A549 (cell line): ENCODE results near the gene NTN1. TPM values are rescaled to one million over a fixed set of nuclear protein-coding genes. Genes with fewer than 3 reads are reported as not detected.

Experiments
- ATAC-seq, 2 experiments: fragments of 200-7000 bp in 1 of 2; fragments of >200 bp in 1 of 2; cut with Nextera tagmentation in 1 of 2; cut with Tn5 transposase in 1 of 2; 3 replicates each; pipeline versions ENCODE4 v1.8.0 to v1.9.1; 2018 to 2020; ENCODE audit warnings: mild to moderate bottlenecking in 1 of 2, moderate library complexity in 1 of 2
- CTCF ChIA-PET: fragments of 300-600 bp; sonication (Branson Sonifier 250); formaldehyde crosslinking; extraction: SDS; loops from one replicate; lab custom pipeline; 2021; ENCODE audit warnings: antibody characterized with exemption, inconsistent platforms; lab: Yijun Ruan, JAX
- POLR2A ChIA-PET: fragments of 350-600 bp; formaldehyde crosslinking; extraction: SDS; loops from one replicate; lab custom pipeline; 2021; ENCODE audit warnings: antibody characterized with exemption, inconsistent platforms; lab: Yijun Ruan, JAX
- DNase-seq, 2 experiments: peaks; one replicate each; pipeline versions ENCODE4 v3.0.0 to v3.0.0-alpha.2; 2011 to 2016; ENCODE audit warnings: low read depth in 1 of 2, low spot score in 1 of 2
- FAIRE-seq: peaks from 2 replicates; lab custom pipeline; 2011; peaks lifted over from hg19 to GRCh38; lab: Jason Lieb, UNC
- H3K27ac ChIP-seq, 2 experiments: fragments of >200 bp; sonication (Bioruptor Twin); formaldehyde crosslinking; 3 replicates each; pipeline ENCODE4 v1.5.1; 2016 to 2017
- H3K4me1 ChIP-seq: fragments of >200 bp; sonication (Bioruptor Twin); formaldehyde crosslinking; 3 replicates; pipeline ENCODE4 v1.6.1; 2016
- H3K4me2 ChIP-seq: fragments of >200 bp; sonication (Bioruptor Twin); formaldehyde crosslinking; 3 replicates; pipeline ENCODE4 v1.6.1; 2016
- H3K4me3 ChIP-seq: fragments of >200 bp; sonication (Bioruptor Twin); formaldehyde crosslinking; 3 replicates; pipeline ENCODE4 v1.5.1; 2016
- H3K9me3 ChIP-seq: fragments of >200 bp; sonication (Bioruptor Twin); formaldehyde crosslinking; 3 replicates; pipeline ENCODE4 v1.6.1; 2016
- CHD4 ChIP-seq: fragments of 200-600 bp; sonication (generic); IDR thresholded peaks from 2 replicates; pipeline ENCODE4 v1.6.1; 2016; ENCODE audit warnings: antibody characterized with exemption, mild to moderate bottlenecking, borderline replicate concordance
- EHMT2 ChIP-seq: fragments of 200-600 bp; sonication (generic); IDR thresholded peaks from 2 replicates; pipeline ENCODE4 v1.6.1; 2016; ENCODE audit warnings: antibody characterized with exemption, low read depth, mild to moderate bottlenecking, moderate library complexity
- HDAC2 ChIP-seq: fragments of 200-600 bp; sonication (generic); IDR thresholded peaks from 2 replicates; pipeline ENCODE4 v1.6.1; 2016
- HOXA7 ChIP-seq: fragments of 250-450 bp; sonication (Bioruptor Pico); IDR thresholded peaks from 2 replicates; pipeline ENCODE4 v1.5.0; 2020; ENCODE audit warnings: mild to moderate bottlenecking, moderate library complexity
- KDM1A ChIP-seq: fragments of 200-600 bp; sonication (generic); IDR thresholded peaks from 2 replicates; pipeline ENCODE4 v1.6.1; 2016; ENCODE audit warnings: low read depth, mild to moderate bottlenecking
- NPAS2 ChIP-seq: fragments of 250-450 bp; sonication (Bioruptor Pico); IDR thresholded peaks from 2 replicates; pipeline ENCODE4 v1.8.0; 2022; ENCODE audit warnings: mild to moderate bottlenecking, moderate library complexity, borderline replicate concordance
- POLR2AphosphoS2 ChIP-seq: conservative IDR thresholded peaks from 2 replicates; pipeline ENCODE4 v1.6.1; 2012; ENCODE audit warnings: low read length, improper control_type of control experiment, inconsistent platforms
- RAD21 ChIP-seq, 2 experiments: fragments of >200 bp in 1 of 2; sonication (Bioruptor Twin) in 1 of 2; formaldehyde crosslinking in 1 of 2; IDR thresholded peaks in 1 of 2; conservative IDR thresholded peaks in 1 of 2; 2 replicates in 1 of 2; 3 replicates in 1 of 2; pipeline ENCODE4 v1.6.1; 2012 to 2018; ENCODE audit warnings: inconsistent platforms in 1 of 2
- RNF2 ChIP-seq: fragments of 200-600 bp; sonication (generic); IDR thresholded peaks from 2 replicates; pipeline ENCODE4 v1.6.1; 2016; ENCODE audit warnings: low read depth, mild to moderate bottlenecking, antibody characterized with exemption, moderate library complexity, borderline replicate concordance
- SMC3 ChIP-seq: fragments of >200 bp; sonication (Bioruptor Twin); formaldehyde crosslinking; IDR thresholded peaks from 3 replicates; pipeline ENCODE4 v1.6.1; 2018; ENCODE audit warnings: inconsistent platforms
- WGBS: methylation state at CpG from one replicate; pipeline ENCODE4 v1.1.6; 2017; ENCODE audit errors: missing lambda C conversion rate; 5-methylcytosine and 5-hydroxymethylcytosine counted together
- polyA plus RNA-seq, 4 experiments: library from polyadenylated mRNA; depleted of rRNA in 3 of 4; stranded (reverse); fragments of >200 nt; fragmentation: RNase III in 1 of 4; extraction: RNeasy Plus Mini Kit Qiagen cat#74134 plus additional on column Dnase treatment in 1 of 4; gene quantifications; 2 replicates in 3 of 4; 3 replicates in 1 of 4; pipeline ENCODE4 v1.2.3, GENCODE V29; 2011 to 2017
- TF ChIP-seq, protein P1 (sequence below): IDR thresholded peaks from 2 replicates; pipeline ENCODE4 v1.6.1; 2012; ENCODE audit warnings: low read depth, borderline replicate concordance
- TF ChIP-seq, protein P2 (sequence below): IDR thresholded peaks from 2 replicates; pipeline ENCODE4 v1.6.1; 2012
- TF ChIP-seq, protein P3 (sequence below): fragments of >200 bp; sonication (Bioruptor Twin); formaldehyde crosslinking; IDR thresholded peaks from 2 replicates; pipeline ENCODE4 v1.6.1; 2016
- TF ChIP-seq, protein P4 (sequence below): fragments of 250-450 bp; sonication (Bioruptor Pico); IDR thresholded peaks from 2 replicates; pipeline ENCODE4 v1.5.0; 2021; ENCODE audit warnings: mild to moderate bottlenecking, moderate library complexity, borderline replicate concordance
- TF ChIP-seq, protein P5 (sequence below): fragments of 200-600 bp; sonication (generic); IDR thresholded peaks from 2 replicates; pipeline ENCODE4 v1.6.1; 2016; ENCODE audit warnings: antibody characterized with exemption, mild to moderate bottlenecking, moderate library complexity
- TF ChIP-seq, protein P6 (sequence below): IDR thresholded peaks from 2 replicates; pipeline ENCODE4 v1.6.1; 2012
- TF ChIP-seq, protein P7 (sequence below): fragments of >200 bp; sonication (Bioruptor Twin); formaldehyde crosslinking; IDR thresholded peaks from 3 replicates; pipeline ENCODE4 v1.5.1; 2016

Gene NTN1
- polyA plus RNA-seq, 2 of the 4 experiments (the other 2 are of a cell fraction), result 0.12 to 0.13 TPM

DNA sequence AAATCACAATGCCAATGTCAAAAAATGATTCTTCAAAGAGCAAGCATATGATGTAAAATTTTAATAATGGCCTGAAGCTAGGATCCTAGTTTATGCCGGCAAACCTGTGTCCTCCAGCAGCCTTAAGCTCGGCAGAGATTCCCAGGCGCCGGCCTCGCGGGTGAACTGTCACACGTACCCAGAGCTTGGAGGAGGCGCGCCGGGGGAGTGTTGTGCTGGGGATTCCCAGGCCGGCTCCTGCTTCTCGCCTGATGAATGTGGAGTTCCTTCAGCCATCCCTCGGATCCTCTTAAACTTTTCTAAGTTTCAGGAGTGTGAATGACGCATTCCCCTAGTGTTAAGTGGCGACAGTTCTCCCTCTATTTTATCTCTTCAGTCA lies 19.1 kb upstream of the NTN1 start:
- no peak for FAIRE-seq
- ChIA-PET POLR2A (interaction anchor here (1.1 kb wide), 1 partner anchor 9 kb away, joined by 3 read pairs; no protein-coding TSS in a partner anchor), CTCF (interaction anchor here (1.1 to 2.9 kb wide), 15 partner anchors 9 to 943 kb away, joined by 3 to 18 read pairs (median 6); no protein-coding TSS in a partner anchor)
- no peaks in the 10 kb centered on the region for H3K4me1 ChIP-seq
- no peak overlapping the region; the same call in 2 of the 3 replicates for H3K4me3 ChIP-seq
- WGBS, result 64% methylated on average over 15 of the region's 15 CpGs
- no peak overlapping the region for H3K27ac ChIP-seq
- peak overlapping the region; percentile 89; the same call in 2 of the 3 replicates for H3K4me2 ChIP-seq
- no peak for DNase-seq
- no peak for ATAC-seq
- peaks cover 9% of the 10 kb centered on the region; the same call in 1 of the 3 replicates for H3K9me3 ChIP-seq
- no peak for TF ChIP-seq HDAC2
- no peak for TF ChIP-seq NPAS2 (CRISPR knock-in tag)
- TF ChIP-seq POLR2AphosphoS2, result no peak
- TF ChIP-seq, protein P1, sequence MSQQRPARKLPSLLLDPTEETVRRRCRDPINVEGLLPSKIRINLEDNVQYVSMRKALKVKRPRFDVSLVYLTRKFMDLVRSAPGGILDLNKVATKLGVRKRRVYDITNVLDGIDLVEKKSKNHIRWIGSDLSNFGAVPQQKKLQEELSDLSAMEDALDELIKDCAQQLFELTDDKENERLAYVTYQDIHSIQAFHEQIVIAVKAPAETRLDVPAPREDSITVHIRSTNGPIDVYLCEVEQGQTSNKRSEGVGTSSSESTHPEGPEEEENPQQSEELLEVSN, result no peak
- TF ChIP-seq SMC3, result no peak
- TF ChIP-seq, protein P2, sequence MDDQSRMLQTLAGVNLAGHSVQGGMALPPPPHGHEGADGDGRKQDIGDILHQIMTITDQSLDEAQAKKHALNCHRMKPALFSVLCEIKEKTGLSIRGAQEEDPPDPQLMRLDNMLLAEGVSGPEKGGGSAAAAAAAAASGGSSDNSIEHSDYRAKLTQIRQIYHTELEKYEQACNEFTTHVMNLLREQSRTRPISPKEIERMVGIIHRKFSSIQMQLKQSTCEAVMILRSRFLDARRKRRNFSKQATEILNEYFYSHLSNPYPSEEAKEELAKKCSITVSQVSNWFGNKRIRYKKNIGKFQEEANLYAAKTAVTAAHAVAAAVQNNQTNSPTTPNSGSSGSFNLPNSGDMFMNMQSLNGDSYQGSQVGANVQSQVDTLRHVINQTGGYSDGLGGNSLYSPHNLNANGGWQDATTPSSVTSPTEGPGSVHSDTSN, result no peak
- TF ChIP-seq EHMT2, result no peak
- TF ChIP-seq, protein P3, sequence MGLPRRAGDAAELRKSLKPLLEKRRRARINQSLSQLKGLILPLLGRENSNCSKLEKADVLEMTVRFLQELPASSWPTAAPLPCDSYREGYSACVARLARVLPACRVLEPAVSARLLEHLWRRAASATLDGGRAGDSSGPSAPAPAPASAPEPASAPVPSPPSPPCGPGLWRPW, result no peak
- no peak for TF ChIP-seq CHD4
- TF ChIP-seq KDM1A, result no peak
- TF ChIP-seq, protein P4, sequence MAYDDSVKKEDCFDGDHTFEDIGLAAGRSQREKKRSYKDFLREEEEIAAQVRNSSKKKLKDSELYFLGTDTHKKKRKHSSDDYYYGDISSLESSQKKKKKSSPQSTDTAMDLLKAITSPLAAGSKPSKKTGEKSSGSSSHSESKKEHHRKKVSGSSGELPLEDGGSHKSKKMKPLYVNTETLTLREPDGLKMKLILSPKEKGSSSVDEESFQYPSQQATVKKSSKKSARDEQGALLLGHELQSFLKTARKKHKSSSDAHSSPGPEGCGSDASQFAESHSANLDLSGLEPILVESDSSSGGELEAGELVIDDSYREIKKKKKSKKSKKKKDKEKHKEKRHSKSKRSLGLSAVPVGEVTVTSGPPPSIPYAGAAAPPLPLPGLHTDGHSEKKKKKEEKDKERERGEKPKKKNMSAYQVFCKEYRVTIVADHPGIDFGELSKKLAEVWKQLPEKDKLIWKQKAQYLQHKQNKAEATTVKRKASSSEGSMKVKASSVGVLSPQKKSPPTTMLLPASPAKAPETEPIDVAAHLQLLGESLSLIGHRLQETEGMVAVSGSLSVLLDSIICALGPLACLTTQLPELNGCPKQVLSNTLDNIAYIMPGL (CRISPR knock-in tag), result no peak
- TF ChIP-seq RNF2, result no peak
- TF ChIP-seq, protein P5, sequence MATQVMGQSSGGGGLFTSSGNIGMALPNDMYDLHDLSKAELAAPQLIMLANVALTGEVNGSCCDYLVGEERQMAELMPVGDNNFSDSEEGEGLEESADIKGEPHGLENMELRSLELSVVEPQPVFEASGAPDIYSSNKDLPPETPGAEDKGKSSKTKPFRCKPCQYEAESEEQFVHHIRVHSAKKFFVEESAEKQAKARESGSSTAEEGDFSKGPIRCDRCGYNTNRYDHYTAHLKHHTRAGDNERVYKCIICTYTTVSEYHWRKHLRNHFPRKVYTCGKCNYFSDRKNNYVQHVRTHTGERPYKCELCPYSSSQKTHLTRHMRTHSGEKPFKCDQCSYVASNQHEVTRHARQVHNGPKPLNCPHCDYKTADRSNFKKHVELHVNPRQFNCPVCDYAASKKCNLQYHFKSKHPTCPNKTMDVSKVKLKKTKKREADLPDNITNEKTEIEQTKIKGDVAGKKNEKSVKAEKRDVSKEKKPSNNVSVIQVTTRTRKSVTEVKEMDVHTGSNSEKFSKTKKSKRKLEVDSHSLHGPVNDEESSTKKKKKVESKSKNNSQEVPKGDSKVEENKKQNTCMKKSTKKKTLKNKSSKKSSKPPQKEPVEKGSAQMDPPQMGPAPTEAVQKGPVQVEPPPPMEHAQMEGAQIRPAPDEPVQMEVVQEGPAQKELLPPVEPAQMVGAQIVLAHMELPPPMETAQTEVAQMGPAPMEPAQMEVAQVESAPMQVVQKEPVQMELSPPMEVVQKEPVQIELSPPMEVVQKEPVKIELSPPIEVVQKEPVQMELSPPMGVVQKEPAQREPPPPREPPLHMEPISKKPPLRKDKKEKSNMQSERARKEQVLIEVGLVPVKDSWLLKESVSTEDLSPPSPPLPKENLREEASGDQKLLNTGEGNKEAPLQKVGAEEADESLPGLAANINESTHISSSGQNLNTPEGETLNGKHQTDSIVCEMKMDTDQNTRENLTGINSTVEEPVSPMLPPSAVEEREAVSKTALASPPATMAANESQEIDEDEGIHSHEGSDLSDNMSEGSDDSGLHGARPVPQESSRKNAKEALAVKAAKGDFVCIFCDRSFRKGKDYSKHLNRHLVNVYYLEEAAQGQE, result no peak
- TF ChIP-seq RAD21 (conservative IDR thresholded peaks at IDR 0.05 in 1 of 2, IDR thresholded peaks at IDR 0.05 in 1 of 2), result no peak
- TF ChIP-seq, all 56 proteins: peak for 0

DNA sequence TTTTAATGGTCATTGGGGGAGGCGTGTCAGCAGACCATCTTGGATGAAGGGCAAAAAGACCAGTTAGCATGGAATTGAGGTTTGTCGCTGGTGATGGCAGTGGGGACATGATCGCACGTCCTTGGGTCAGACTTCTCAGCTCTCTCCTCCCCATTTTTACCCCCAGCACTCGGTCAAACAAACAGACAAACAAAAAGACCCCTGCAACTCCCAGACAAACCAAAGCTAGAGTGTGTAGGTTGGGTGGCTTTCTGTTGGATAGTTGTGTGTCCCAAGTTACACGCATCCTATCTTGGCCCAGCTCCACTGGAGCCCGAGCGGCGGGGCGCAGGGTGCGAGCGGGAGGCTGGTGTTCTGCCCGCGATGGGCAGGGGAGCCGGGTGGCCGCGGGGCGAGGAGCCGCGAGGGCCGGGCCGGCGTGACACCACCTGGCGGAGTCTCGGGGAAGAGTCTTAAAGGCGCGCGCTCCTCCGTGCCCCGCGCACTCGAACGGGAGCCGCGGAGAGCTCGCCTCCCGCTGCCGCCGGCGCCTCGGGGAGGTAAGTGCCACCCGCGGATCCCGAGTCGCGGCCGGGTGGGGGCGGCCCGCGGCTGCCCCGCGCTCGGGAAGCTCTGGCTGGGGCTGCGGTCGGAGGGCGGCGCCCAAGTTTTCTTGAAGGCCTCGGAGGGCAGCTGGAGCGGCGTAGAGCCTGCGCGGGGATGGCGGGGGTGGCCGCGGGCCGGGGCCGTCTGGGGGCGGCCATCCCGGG lies 18.5 kb upstream of the NTN1 start:
- POLR2A ChIA-PET, result interaction anchor here (1.1 kb wide), 1 partner anchor 8 kb away, joined by 3 read pairs; no protein-coding TSS in a partner anchor
- H3K4me2 ChIP-seq, result peak overlapping the region; percentile 89

More for the DNA sequence above, 18.5 kb upstream of the NTN1 start:
- H3K27ac ChIP-seq, result peak overlapping the region in 1 of 2 experiments; percentile 72; a peak in 3 of 6 replicates
- H3K4me1 ChIP-seq, result no peaks in the 10 kb centered on the region
- H3K9me3 ChIP-seq, result peaks cover 9% of the 10 kb centered on the region; the same call in 1 of the 3 replicates
- 12% methylated on average over 24 of the region's 69 CpGs for WGBS
- TF ChIP-seq, protein P6, sequence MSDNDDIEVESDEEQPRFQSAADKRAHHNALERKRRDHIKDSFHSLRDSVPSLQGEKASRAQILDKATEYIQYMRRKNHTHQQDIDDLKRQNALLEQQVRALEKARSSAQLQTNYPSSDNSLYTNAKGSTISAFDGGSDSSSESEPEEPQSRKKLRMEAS, result 0 out of 2 replicates have a peak, but pooled peaks have one; percentile 20
- TF ChIP-seq, protein P7, sequence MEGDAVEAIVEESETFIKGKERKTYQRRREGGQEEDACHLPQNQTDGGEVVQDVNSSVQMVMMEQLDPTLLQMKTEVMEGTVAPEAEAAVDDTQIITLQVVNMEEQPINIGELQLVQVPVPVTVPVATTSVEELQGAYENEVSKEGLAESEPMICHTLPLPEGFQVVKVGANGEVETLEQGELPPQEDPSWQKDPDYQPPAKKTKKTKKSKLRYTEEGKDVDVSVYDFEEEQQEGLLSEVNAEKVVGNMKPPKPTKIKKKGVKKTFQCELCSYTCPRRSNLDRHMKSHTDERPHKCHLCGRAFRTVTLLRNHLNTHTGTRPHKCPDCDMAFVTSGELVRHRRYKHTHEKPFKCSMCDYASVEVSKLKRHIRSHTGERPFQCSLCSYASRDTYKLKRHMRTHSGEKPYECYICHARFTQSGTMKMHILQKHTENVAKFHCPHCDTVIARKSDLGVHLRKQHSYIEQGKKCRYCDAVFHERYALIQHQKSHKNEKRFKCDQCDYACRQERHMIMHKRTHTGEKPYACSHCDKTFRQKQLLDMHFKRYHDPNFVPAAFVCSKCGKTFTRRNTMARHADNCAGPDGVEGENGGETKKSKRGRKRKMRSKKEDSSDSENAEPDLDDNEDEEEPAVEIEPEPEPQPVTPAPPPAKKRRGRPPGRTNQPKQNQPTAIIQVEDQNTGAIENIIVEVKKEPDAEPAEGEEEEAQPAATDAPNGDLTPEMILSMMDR, result peak; percentile 36
- TF ChIP-seq HOXA7 (no peak), RAD21 (conservative IDR thresholded peaks at IDR 0.05 in 1 of 2, IDR thresholded peaks at IDR 0.05 in 1 of 2) (0 out of 5 replicates have a peak, but pooled peaks of 1 of the 2 experiments have one; percentile 16)
- peak; percentile 47 to 75 for DNase-seq
- CTCF ChIA-PET, result interaction anchor here (0.6 to 2.9 kb wide), 25 partner anchors 9 to 944 kb away, joined by 3 to 18 read pairs (median 3); no protein-coding TSS in a partner anchor
- ATAC-seq, result peak; percentile 81 to 87
- FAIRE-seq, result no peak
- H3K4me3 ChIP-seq, result peak overlapping the region; percentile 50
